ENCODE data around the gene DQX1.

DQX1 gene

DNA sequence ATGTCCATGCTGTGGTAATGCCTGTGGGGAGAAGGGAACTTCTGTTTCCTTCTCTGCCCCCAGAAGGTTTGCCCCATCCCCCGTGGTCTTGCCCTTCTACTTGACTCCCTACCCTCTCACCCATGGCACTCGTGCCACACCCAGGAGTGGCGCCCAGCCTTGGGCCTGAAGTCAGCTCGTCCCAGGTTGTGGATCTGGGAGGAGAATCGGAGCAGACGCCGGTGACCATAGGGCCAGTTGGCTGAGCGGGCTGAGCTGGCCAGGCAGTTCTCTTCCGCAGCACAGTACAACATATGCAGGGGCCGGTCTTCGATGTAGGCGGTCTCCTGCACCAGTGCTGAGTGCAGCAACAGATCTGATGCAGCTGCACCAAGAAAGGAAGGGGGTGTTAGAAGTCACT is 8.4 kb upstream of the DQX1 start:
- in situ Hi-C loops (cut with MboI; ENCODE audit: low sequenced_read_pairs): loop anchor here (10.0 kb wide), 1 partner anchor 50 kb away; no protein-coding TSS in a partner anchor

DNA sequence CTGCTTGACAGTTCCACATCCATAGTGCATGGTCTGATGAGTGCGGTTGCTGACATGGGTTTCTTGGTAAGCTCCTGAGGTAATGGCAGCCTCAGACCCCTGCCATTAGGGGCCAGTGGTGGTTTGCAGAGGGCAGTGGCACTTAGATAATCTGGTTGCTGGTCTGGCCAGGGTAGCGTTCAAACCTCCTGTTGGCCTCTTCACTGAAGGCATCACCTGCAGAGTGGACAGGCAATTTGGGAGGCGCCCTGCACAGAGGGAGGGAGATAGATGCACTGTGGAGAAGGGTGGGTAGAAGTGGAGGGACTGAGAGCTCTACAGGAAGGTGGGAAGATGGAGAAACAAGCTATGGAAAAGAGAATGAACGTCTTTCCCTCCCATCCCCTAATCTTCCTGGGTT is 7.4 kb upstream of the DQX1 start:
- in situ Hi-C loops (cut with MboI; ENCODE audit: low sequenced_read_pairs): loop anchor here (10.0 kb wide), 1 partner anchor 51 kb away; no protein-coding TSS in a partner anchor

- in situ Hi-C loops (cut with MboI; ENCODE audit: low sequenced_read_pairs): loop anchor here (10.0 kb wide), 1 partner anchor 53 kb away; no protein-coding TSS in a partner anchor
Measured at GRCh38 chr2:74532222-74532621, 6.2 kb upstream of the DQX1 start.

- in situ Hi-C loops (cut with MboI; ENCODE audit: low sequenced_read_pairs): loop anchor here (10.0 kb wide), 1 partner anchor 53 kb away; no protein-coding TSS in a partner anchor
Measured at GRCh38 chr2:74531666-74532065, 5.6 kb upstream of the DQX1 start.

- in situ Hi-C loops (cut with MboI; ENCODE audit: low sequenced_read_pairs): loop anchor here (10.0 kb wide), 1 partner anchor 54 kb away; no protein-coding TSS in a partner anchor
Measured at GRCh38 chr2:74530239-74531187, 4.5 kb upstream of the DQX1 start.

- in situ Hi-C loops (cut with MboI; ENCODE audit: low sequenced_read_pairs): loop anchor here (10.0 kb wide), 1 partner anchor 55 kb away; no protein-coding TSS in a partner anchor
Measured at GRCh38 chr2:74529357-74530238, 3.6 kb upstream of the DQX1 start, which contains the start of the genes AUP1 and HTRA2. TSS of gene AUP1 (minus strand) at chr2:74529706. CDS start at chr2:74529629, 77 bp downstream. TSS of gene HTRA2 (plus strand) at chr2:74529933. CDS start at chr2:74530007, 74 bp downstream.

DNA sequence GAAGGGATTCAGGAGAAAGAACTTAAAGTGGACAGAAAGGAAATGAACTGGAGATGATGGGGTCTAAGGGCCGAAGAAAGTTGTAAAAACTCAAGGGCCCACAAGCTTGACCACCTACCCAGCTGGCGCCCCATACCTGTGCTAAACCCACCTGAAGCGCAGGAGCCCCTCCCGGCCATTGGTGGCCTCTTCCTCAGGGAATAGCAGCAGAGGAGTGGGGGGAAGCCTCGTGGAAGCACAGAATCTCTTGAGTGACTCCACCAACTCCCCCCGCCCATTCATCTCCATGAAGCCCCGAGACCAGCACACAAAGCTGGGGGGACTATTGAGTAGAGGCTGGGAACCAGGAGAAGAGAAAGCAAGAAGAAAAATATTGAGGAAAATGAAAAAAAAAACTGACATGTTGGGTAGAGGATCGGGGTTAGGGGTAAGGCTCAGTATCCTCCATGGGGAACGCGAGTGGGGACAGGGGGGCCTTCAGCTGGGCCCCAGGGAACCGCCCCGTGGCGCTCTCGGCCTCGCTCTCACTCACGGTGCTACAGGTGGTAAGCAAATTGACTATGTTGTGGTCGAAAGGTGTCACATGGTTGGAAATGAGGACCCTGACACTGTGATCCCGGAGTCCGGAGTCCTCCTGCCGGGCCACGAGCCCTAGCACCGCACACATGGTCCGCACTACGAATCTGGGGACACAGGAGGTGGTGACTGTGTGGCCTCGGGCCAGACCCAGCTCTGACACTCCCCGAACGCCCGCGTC is 2.7 kb upstream of the DQX1 start:
- in situ Hi-C loops (cut with MboI; ENCODE audit: low sequenced_read_pairs): no loop called here

DNA sequence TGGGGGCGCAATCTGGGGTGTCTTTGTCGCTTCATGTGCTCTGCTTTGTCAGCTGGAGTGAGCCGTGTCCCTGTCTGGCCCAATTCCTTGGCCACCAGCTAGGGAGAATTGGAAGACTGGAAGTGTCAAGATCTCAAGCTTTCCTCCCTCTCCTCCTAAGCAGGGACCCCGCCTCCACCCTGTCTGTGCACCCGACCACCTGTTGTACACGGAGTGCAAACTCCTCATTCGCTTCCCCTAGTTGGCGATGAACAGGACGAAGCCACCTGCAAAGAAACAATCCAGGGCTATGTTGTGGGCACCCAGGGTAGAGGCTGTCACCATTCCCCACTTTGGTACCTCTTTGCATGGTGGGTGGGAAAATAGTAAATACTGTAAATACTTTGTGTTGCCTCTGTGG is 1.7 kb upstream of the DQX1 start:
- in situ Hi-C loops (cut with MboI; ENCODE audit: low sequenced_read_pairs): no loop called here

DNA sequence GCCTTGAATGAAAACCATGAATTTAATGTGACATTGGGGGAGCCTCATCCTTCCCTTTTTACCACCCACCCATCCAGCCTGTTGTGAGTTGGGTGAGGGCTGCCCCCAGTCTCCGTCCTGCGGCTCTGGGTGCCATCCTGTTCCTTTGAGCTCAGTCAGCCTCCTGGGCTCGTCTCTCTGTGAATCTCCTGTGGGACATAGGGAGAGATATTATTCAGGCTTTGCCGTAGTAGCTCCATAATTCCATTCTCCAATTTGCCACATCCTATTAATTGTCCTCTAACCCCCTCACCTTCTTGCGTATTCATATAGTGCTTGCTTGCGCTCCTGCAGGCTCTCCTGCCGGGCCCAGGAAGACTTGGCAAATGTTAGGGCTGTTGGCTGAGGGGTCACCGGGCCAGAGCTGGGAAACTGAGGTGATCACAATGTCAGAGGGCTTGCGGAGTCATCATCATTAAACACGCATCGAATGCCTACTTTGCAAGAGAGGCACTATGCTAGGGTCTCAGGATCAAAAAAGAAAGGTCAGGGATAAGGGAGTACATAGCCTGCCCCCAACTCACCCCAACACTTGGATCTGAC is 709 bp upstream of the DQX1 start:
- in situ Hi-C loops (cut with MboI; ENCODE audit: low sequenced_read_pairs): no loop called here

GRCh38 chr2:74524955-74525716 is 895 bp downstream of the DQX1 start:
- in situ Hi-C loops (cut with MboI; ENCODE audit: low sequenced_read_pairs): no loop called here

GRCh38 chr2:74524005-74524404 is 2.0 kb downstream of the DQX1 start:
- in situ Hi-C loops (cut with MboI; ENCODE audit: low sequenced_read_pairs): no loop called here

DNA sequence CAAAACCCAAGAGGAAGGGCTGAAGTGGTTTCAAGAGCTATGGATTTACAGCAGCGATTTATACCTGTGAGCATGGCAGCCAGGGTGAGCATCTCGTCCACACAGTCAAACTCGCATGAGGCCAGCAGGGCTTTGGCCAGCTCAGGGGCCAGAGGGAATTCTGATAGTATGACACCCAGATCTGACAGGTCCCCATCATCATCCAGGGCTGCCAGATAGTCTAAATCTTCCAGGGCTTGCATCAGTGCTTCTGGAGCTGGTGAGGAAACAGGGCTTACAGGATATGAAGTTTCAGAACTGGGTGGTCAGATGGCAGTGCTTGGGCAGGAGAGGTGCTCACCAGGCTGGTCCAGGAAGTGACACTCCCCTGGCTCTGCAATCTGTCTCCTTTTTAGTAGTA is 3.5 kb downstream of the DQX1 start:
- in situ Hi-C loops (cut with MboI; ENCODE audit: low sequenced_read_pairs): no loop called here

- in situ Hi-C loops (cut with MboI; ENCODE audit: low sequenced_read_pairs): no loop called here
Measured at GRCh38 chr2:74516650-74517049, 9.4 kb downstream of the DQX1 start.

GRCh38 chr2:74515981-74516633 is 9.9 kb downstream of the DQX1 start:
- in situ Hi-C loops (cut with MboI; ENCODE audit: low sequenced_read_pairs): no loop called here

GRCh38 chr2:74515271-74515980 is 10.6 kb downstream of the DQX1 start:
- in situ Hi-C loops (cut with MboI; ENCODE audit: low sequenced_read_pairs): no loop called here

GRCh38 chr2:74514368-74515270 is 11.4 kb downstream of the DQX1 start, which contains the start of gene TLX2:
TSS of gene TLX2 (plus strand) at chr2:74514450. CDS start at chr2:74514807, 357 bp downstream.
- in situ Hi-C loops (cut with MboI; ENCODE audit: low sequenced_read_pairs): no loop called here
